ENCODE data around the gene WRAP73. TPM values are rescaled to one million over a fixed set of nuclear protein-coding genes. Genes with fewer than 3 reads are reported as not detected.

Gene WRAP73
- total RNA-seq, 1 donor from 2014 or later: 15.6 TPM

- peaks cover 26% of the 10 kb centered on the region for H3K27me3 Mint-ChIP-seq (ENCODE audit: low read depth, unreplicated experiment)
- H3K27me3 ChIP-seq (ENCODE audit: insufficient read depth, low read length): no peaks in the 10 kb centered on the region
- H3K79me2 ChIP-seq (ENCODE audit: insufficient read depth, low read length): no peaks in the 10 kb centered on the region
- no peaks in the 10 kb centered on the region for H4K20me1 ChIP-seq (ENCODE audit: insufficient read depth, low read length)
- no peaks in the 10 kb centered on the region for H3K9me3 ChIP-seq (ENCODE audit: insufficient read depth, low read depth, low read length)
- no peak overlapping the region for H3K4me3 Mint-ChIP-seq (ENCODE audit: unreplicated experiment)
- no peak overlapping the region for H3K4me3 ChIP-seq (ENCODE audit: insufficient read depth, low read depth, low read length)
- FAIRE-seq (no peak), DNase-seq (ENCODE audit: low read depth) (no peak)
- peaks cover 2% of the 10 kb centered on the region for H3K4me1 Mint-ChIP-seq (ENCODE audit: low read depth, unreplicated experiment)
- H3K4me2 ChIP-seq (ENCODE audit: low read length): no peak overlapping the region
- H3K9me3 Mint-ChIP-seq (ENCODE audit: unreplicated experiment): no peaks in the 10 kb centered on the region
- TF ChIP-seq CTCF (IDR thresholded peaks at IDR 0.05; ENCODE audit: insufficient read depth, low read depth, low read length) (no peak), EZH2 (IDR thresholded peaks at IDR 0.05; ENCODE audit: insufficient read depth, low read length) (no peak)
- no peaks in the 10 kb centered on the region for H3K36me3 Mint-ChIP-seq (ENCODE audit: low read depth, unreplicated experiment)
- no peak overlapping the region for H3K27ac ChIP-seq (ENCODE audit: low read depth, low read length)
- no peak overlapping the region for H3K9ac ChIP-seq (ENCODE audit: low read length)
- no peak overlapping the region for H3K27ac Mint-ChIP-seq (ENCODE audit: unreplicated experiment)
- no peak overlapping the region for H2AFZ ChIP-seq (ENCODE audit: low read depth, low read length)
- no peaks in the 10 kb centered on the region for H3K4me1 ChIP-seq (ENCODE audit: insufficient read depth, low read length)
- H3K36me3 ChIP-seq (ENCODE audit: insufficient read depth, low read length): no peaks in the 10 kb centered on the region
Measured at GRCh38 chr1:3690282-3691065, 40.6 kb upstream of the WRAP73 start.

- Histone ChIP-seq H3K36me3 (ENCODE audit: insufficient read depth, low read length) (no peaks in the 10 kb centered on the region), H3K79me2 (ENCODE audit: insufficient read depth, low read length) (no peaks in the 10 kb centered on the region), H3K9ac (ENCODE audit: low read length) (no peak overlapping the region), H3K27me3 (ENCODE audit: insufficient read depth, low read length) (no peaks in the 10 kb centered on the region), H3K4me1 (ENCODE audit: insufficient read depth, low read length) (no peaks in the 10 kb centered on the region), H3K4me2 (ENCODE audit: low read length) (no peak overlapping the region), H3K27ac (ENCODE audit: low read depth, low read length) (no peak overlapping the region), H2AFZ (ENCODE audit: low read depth, low read length) (no peak overlapping the region), H3K9me3 (ENCODE audit: insufficient read depth, low read depth, low read length) (no peaks in the 10 kb centered on the region), H4K20me1 (ENCODE audit: insufficient read depth, low read length) (no peaks in the 10 kb centered on the region), H3K4me3 (ENCODE audit: insufficient read depth, low read depth, low read length) (no peak overlapping the region)
- Mint-ChIP-seq H3K27ac (ENCODE audit: unreplicated experiment) (no peak overlapping the region), H3K4me1 (ENCODE audit: low read depth, unreplicated experiment) (no peaks in the 10 kb centered on the region), H3K36me3 (ENCODE audit: low read depth, unreplicated experiment) (no peaks in the 10 kb centered on the region), H3K27me3 (ENCODE audit: low read depth, unreplicated experiment) (peaks cover 22% of the 10 kb centered on the region), H3K9me3 (ENCODE audit: unreplicated experiment) (no peaks in the 10 kb centered on the region), H3K4me3 (ENCODE audit: unreplicated experiment) (no peak overlapping the region)
- no peak for DNase-seq (ENCODE audit: low read depth)
- TF ChIP-seq EZH2 (IDR thresholded peaks at IDR 0.05; ENCODE audit: insufficient read depth, low read length): no peak
- TF ChIP-seq CTCF (IDR thresholded peaks at IDR 0.05; ENCODE audit: insufficient read depth, low read depth, low read length): no peak
- no peak for FAIRE-seq
Measured at GRCh38 chr1:3689138-3689750, 39.3 kb upstream of the WRAP73 start.
